A549 (cell line): Measurements from ENCODE around the gene VAPB. TPM values are rescaled to one million over a fixed set of nuclear protein-coding genes. Genes with fewer than 3 reads are reported as not detected.

Experiments used
- ATAC-seq, 2 experiments: fragments of 200-7000 bp in 1 of 2; fragments of >200 bp in 1 of 2; cut with Nextera tagmentation in 1 of 2; cut with Tn5 transposase in 1 of 2; 3 replicates each; pipeline versions ENCODE4 v1.8.0 to v1.9.1; 2018 to 2020; ENCODE audit warnings: mild to moderate bottlenecking in 1 of 2, moderate library complexity in 1 of 2
- CTCF ChIA-PET: fragments of 300-600 bp; sonication (Branson Sonifier 250); formaldehyde crosslinking; extraction: SDS; loops from one replicate; lab custom pipeline; 2021; ENCODE audit warnings: antibody characterized with exemption, inconsistent platforms; lab: Yijun Ruan, JAX
- POLR2A ChIA-PET: fragments of 350-600 bp; formaldehyde crosslinking; extraction: SDS; loops from one replicate; lab custom pipeline; 2021; ENCODE audit warnings: antibody characterized with exemption, inconsistent platforms; lab: Yijun Ruan, JAX
- DNase-seq, 2 experiments: peaks; one replicate each; pipeline versions ENCODE4 v3.0.0 to v3.0.0-alpha.2; 2011 to 2016; ENCODE audit warnings: low read depth in 1 of 2, low spot score in 1 of 2
- FAIRE-seq: peaks from 2 replicates; lab custom pipeline; 2011; peaks lifted over from hg19 to GRCh38; lab: Jason Lieb, UNC
- H3K27ac ChIP-seq, 2 experiments: fragments of >200 bp; sonication (Bioruptor Twin); formaldehyde crosslinking; 3 replicates each; pipeline ENCODE4 v1.5.1; 2016 to 2017
- H3K4me1 ChIP-seq: fragments of >200 bp; sonication (Bioruptor Twin); formaldehyde crosslinking; 3 replicates; pipeline ENCODE4 v1.6.1; 2016
- H3K4me2 ChIP-seq: fragments of >200 bp; sonication (Bioruptor Twin); formaldehyde crosslinking; 3 replicates; pipeline ENCODE4 v1.6.1; 2016
- H3K4me3 ChIP-seq: fragments of >200 bp; sonication (Bioruptor Twin); formaldehyde crosslinking; 3 replicates; pipeline ENCODE4 v1.5.1; 2016
- H3K9me3 ChIP-seq: fragments of >200 bp; sonication (Bioruptor Twin); formaldehyde crosslinking; 3 replicates; pipeline ENCODE4 v1.6.1; 2016
- ATOH8 ChIP-seq: fragments of 250-450 bp; sonication (Bioruptor Pico); IDR thresholded peaks from 2 replicates; pipeline ENCODE4 v1.5.0; 2020; ENCODE audit warnings: low read depth, mild to moderate bottlenecking, moderate library complexity
- BCL3 ChIP-seq: fragments of >200 bp; sonication (Bioruptor Twin); formaldehyde crosslinking; IDR thresholded peaks from 3 replicates; pipeline ENCODE4 v1.6.1; 2016
- BHLHE40 ChIP-seq: IDR thresholded peaks from 2 replicates; pipeline ENCODE4 v1.6.1; 2012; ENCODE audit warnings: low read depth, low read length, inconsistent platforms
- CBX2 ChIP-seq: fragments of 200-600 bp; sonication (generic); IDR thresholded peaks from 2 replicates; pipeline ENCODE4 v1.6.1; 2016; ENCODE audit warnings: low read depth, mild to moderate bottlenecking, borderline replicate concordance
- CEBPB ChIP-seq, 2 experiments: fragments of >200 bp in 1 of 2; sonication (Bioruptor Twin) in 1 of 2; formaldehyde crosslinking in 1 of 2; IDR thresholded peaks; 2 replicates each; pipeline ENCODE4 v1.6.1; 2012 to 2016
- CHD2 ChIP-seq: fragments of 150-350 bp; IDR thresholded peaks from 2 replicates; pipeline ENCODE4 v1.6.1; 2014; ENCODE audit warnings: low read length; ENCODE audit not compliant: partially characterized antibody
- CHD4 ChIP-seq: fragments of 200-600 bp; sonication (generic); IDR thresholded peaks from 2 replicates; pipeline ENCODE4 v1.6.1; 2016; ENCODE audit warnings: antibody characterized with exemption, mild to moderate bottlenecking, borderline replicate concordance
- EHMT2 ChIP-seq: fragments of 200-600 bp; sonication (generic); IDR thresholded peaks from 2 replicates; pipeline ENCODE4 v1.6.1; 2016; ENCODE audit warnings: antibody characterized with exemption, low read depth, mild to moderate bottlenecking, moderate library complexity
- ESRRA ChIP-seq: fragments of 150-350 bp; IDR thresholded peaks from 2 replicates; pipeline ENCODE4 v1.6.1; 2014; ENCODE audit warnings: mild to moderate bottlenecking, low read length, borderline replicate concordance
- HDAC2 ChIP-seq: fragments of 200-600 bp; sonication (generic); IDR thresholded peaks from 2 replicates; pipeline ENCODE4 v1.6.1; 2016
- KDM5A ChIP-seq: fragments of 200-600 bp; sonication (generic); IDR thresholded peaks from 2 replicates; pipeline ENCODE4 v1.6.1; 2016; ENCODE audit warnings: antibody characterized with exemption, mild to moderate bottlenecking
- MAX ChIP-seq: IDR thresholded peaks from 2 replicates; pipeline ENCODE4 v1.6.1; 2012
- NR3C1 ChIP-seq: fragments of >200 bp; sonication (Bioruptor Twin); formaldehyde crosslinking; IDR thresholded peaks from 3 replicates; pipeline ENCODE4 v1.6.1; 2017
- PBX3 ChIP-seq: IDR thresholded peaks from 2 replicates; pipeline ENCODE4 v1.6.1; 2012
- POLR2A ChIP-seq: IDR thresholded peaks from 2 replicates; pipeline ENCODE4 v1.6.1; 2012; ENCODE audit warnings: mild to moderate bottlenecking, low read length
- POLR2AphosphoS2 ChIP-seq: conservative IDR thresholded peaks from 2 replicates; pipeline ENCODE4 v1.6.1; 2012; ENCODE audit warnings: low read length, improper control_type of control experiment, inconsistent platforms
- RARB ChIP-seq: fragments of 250-450 bp; sonication (Bioruptor Pico); IDR thresholded peaks from 2 replicates; pipeline ENCODE4 v1.8.0; 2021; ENCODE audit warnings: mild to moderate bottlenecking, moderate library complexity
- RNF2 ChIP-seq: fragments of 200-600 bp; sonication (generic); IDR thresholded peaks from 2 replicates; pipeline ENCODE4 v1.6.1; 2016; ENCODE audit warnings: low read depth, mild to moderate bottlenecking, antibody characterized with exemption, moderate library complexity, borderline replicate concordance
- SREBF2 ChIP-seq: fragments of 450-650 bp; IDR thresholded peaks from 2 replicates; pipeline ENCODE4 v1.6.1; 2014; ENCODE audit warnings: mild to moderate bottlenecking, moderate library complexity
- USF2 ChIP-seq: fragments of 450-650 bp; IDR thresholded peaks from 2 replicates; pipeline ENCODE4 v1.6.1; 2014; ENCODE audit warnings: antibody characterized with exemption
- ZC3H11A ChIP-seq: fragments of 450-650 bp; IDR thresholded peaks from 2 replicates; pipeline ENCODE4 v1.6.1; 2014; ENCODE audit warnings: antibody characterized with exemption, mild to moderate bottlenecking
- WGBS: methylation state at CpG from one replicate; pipeline ENCODE4 v1.1.6; 2017; ENCODE audit errors: missing lambda C conversion rate; 5-methylcytosine and 5-hydroxymethylcytosine counted together
- polyA plus RNA-seq, 4 experiments: library from polyadenylated mRNA; depleted of rRNA in 3 of 4; stranded (reverse); fragments of >200 nt; fragmentation: RNase III in 1 of 4; extraction: RNeasy Plus Mini Kit Qiagen cat#74134 plus additional on column Dnase treatment in 1 of 4; gene quantifications; 2 replicates in 3 of 4; 3 replicates in 1 of 4; pipeline ENCODE4 v1.2.3, GENCODE V29; 2011 to 2017

VAPB gene
- polyA plus RNA-seq, 2 of the 4 experiments (the other 2 are of a cell fraction), result 43.8 to 44.0 TPM

- Histone ChIP-seq H3K9me3 (peaks cover 33% of the 10 kb centered on the region), H3K4me2 (no peak overlapping the region), H3K27ac (no peak overlapping the region), H3K4me3 (no peak overlapping the region), H3K4me1 (no peaks in the 10 kb centered on the region)
- ChIA-PET POLR2A (no interaction called here), CTCF (no interaction called here)
- FAIRE-seq, result no peak
- 45% methylated on average over 7 of the region's 7 CpGs for WGBS
- DNase-seq, result no peak
- TF ChIP-seq EHMT2 (no peak), ESRRA (no peak), ATOH8 (CRISPR knock-in tag) (no peak), ZC3H11A (no peak)
- no peak for ATAC-seq
These were observed 103.2 kb downstream of the VAPB start for GRCh38 chr20:58492074-58492718.

GRCh38 chr20:58492795-58493524 is 103.9 kb downstream of the VAPB start:
- WGBS, result 6% methylated on average over 4 of the region's 4 CpGs
- ChIA-PET CTCF (no interaction called here), POLR2A (no interaction called here)
- no peak for DNase-seq
- Histone ChIP-seq H3K27ac (no peak overlapping the region), H3K4me1 (no peaks in the 10 kb centered on the region), H3K4me2 (no peak overlapping the region), H3K9me3 (peaks cover 25% of the 10 kb centered on the region), H3K4me3 (no peak overlapping the region)
- no peak for ATAC-seq
- TF ChIP-seq HDAC2 (no peak), CBX2 (no peak), RNF2 (no peak), BCL3 (no peak), NR3C1 (no peak)
- FAIRE-seq, result no peak

GRCh38 chr20:58494923-58495622 is 106.0 kb downstream of the VAPB start:
- no peaks in the 10 kb centered on the region for H3K4me1 ChIP-seq
- ATAC-seq, result no peak
- no peak overlapping the region for H3K27ac ChIP-seq
- ChIA-PET POLR2A (no interaction called here), CTCF (interaction anchor here (1.2 kb wide), 1 partner anchor 960 kb away, joined by 3 read pairs; no protein-coding TSS in a partner anchor)
- 33% methylated on average over 13 of the region's 13 CpGs for WGBS
- no peak overlapping the region for H3K4me3 ChIP-seq
- peaks cover 7% of the 10 kb centered on the region; the same call in 2 of the 3 replicates for H3K9me3 ChIP-seq
- no peak for DNase-seq
- no peak for TF ChIP-seq RARB (CRISPR knock-in tag)
- TF ChIP-seq CEBPB (IDR thresholded peaks at IDR 0.05), result no peak
- no peak for TF ChIP-seq USF2
- TF ChIP-seq POLR2A, result no peak
- no peak for TF ChIP-seq PBX3
- no peak for TF ChIP-seq CHD2
- TF ChIP-seq CHD4, result no peak
- no peak for TF ChIP-seq BHLHE40
- no peak for TF ChIP-seq POLR2AphosphoS2
- TF ChIP-seq MAX, result no peak
- no peak for TF ChIP-seq KDM5A
- no peak for TF ChIP-seq SREBF2
- H3K4me2 ChIP-seq, result no peak overlapping the region
- FAIRE-seq, result no peak
